Natural killer cell (primary cell): Measurements from ENCODE around the gene AGPAT2. TPM values are rescaled to one million over a fixed set of nuclear protein-coding genes. Genes with fewer than 3 reads are reported as not detected.

Source experiments
- ATAC-seq, 3 donors: fragments of 150-1000 bp in 2 of 3; fragments of 200-7000 bp in 1 of 3; cut with Tn5 transposase; 1 replicate in 1 of 3; 2 replicates in 2 of 3; pipeline ENCODE4 v1.10.0; 2021; ENCODE audit warnings: mild to moderate bottlenecking in 2 of 3, moderate library complexity in 2 of 3
- DNase-seq, 2 donors: peaks; one replicate each; pipeline versions ENCODE4 v3.0.0 to v3.0.0-alpha.2; 2013 to 2021; ENCODE audit warnings: mixed read lengths in 1 of 2
- H3K27ac ChIP-seq: one replicate; pipeline ENCODE4 v1.5.1; 2013; ENCODE audit warnings: mild to moderate bottlenecking, low read length
- H3K27me3 ChIP-seq: one replicate; pipeline ENCODE4 v1.6.1; 2013; ENCODE audit warnings: low read length; ENCODE audit not compliant: control insufficient read depth, insufficient read depth
- H3K36me3 ChIP-seq: one replicate; pipeline ENCODE4 v1.6.1; 2013; ENCODE audit warnings: low read length; ENCODE audit not compliant: control insufficient read depth, insufficient read depth
- H3K4me1 ChIP-seq: one replicate; pipeline ENCODE4 v1.6.1; 2013; ENCODE audit warnings: low read length; ENCODE audit not compliant: control insufficient read depth, insufficient read depth
- H3K4me3 ChIP-seq: one replicate; pipeline ENCODE4 v1.5.1; 2013; ENCODE audit warnings: low read length
- H3K9me3 ChIP-seq: one replicate; pipeline ENCODE4 v1.6.1; 2013; ENCODE audit warnings: low read length; ENCODE audit not compliant: control insufficient read depth, insufficient read depth
- H3K27ac Mint-ChIP-seq, 2 donors: one replicate each; pipeline ENCODE4 v1.8.0; 2022; ENCODE audit warnings: mild to moderate bottlenecking in 2 of 2, mixed read lengths in 2 of 2, moderate library complexity in 1 of 2
- H3K27me3 Mint-ChIP-seq, 2 donors: one replicate each; pipeline ENCODE4 v1.8.0; 2022; ENCODE audit warnings: low read depth in 2 of 2, mixed read lengths in 2 of 2
- H3K36me3 Mint-ChIP-seq: one replicate; pipeline ENCODE4 v1.8.0; 2022; ENCODE audit warnings: mixed read lengths
- H3K4me1 Mint-ChIP-seq, 2 donors: one replicate each; pipeline ENCODE4 v1.8.0; 2022; ENCODE audit warnings: mixed read lengths in 2 of 2
- H3K4me3 Mint-ChIP-seq: one replicate; pipeline ENCODE4 v1.8.0; 2022; ENCODE audit warnings: mild to moderate bottlenecking, moderate library complexity, mixed read lengths
- H3K9me3 Mint-ChIP-seq, 2 donors: one replicate each; pipeline ENCODE4 v1.8.0; 2022; ENCODE audit warnings: mixed read lengths in 2 of 2
- WGBS: methylation state at CpG from one replicate; pipeline ENCODE4 v1.1.7; 2013; ENCODE audit warnings: missing lambda C conversion rate; ENCODE audit not compliant: insufficient coverage; 5-methylcytosine and 5-hydroxymethylcytosine counted together
- intact Hi-C: fragments of 100-400 bp; cut with micrococcal nuclease; formaldehyde crosslinking; loops from one replicate; pipeline ENCODE4 v1.14.2; 2022
- total RNA-seq, 4 donors: library from RNA; stranded (reverse); fragments of 120-200 nt in 1 of 4; gene quantifications; one replicate each; pipeline versions ENCODE4 v1.2.3 to v1.2.4, GENCODE V29; 2013 to 2022
- TF ChIP-seq, protein P1 (sequence below): fragments of 200-600 bp; IDR thresholded peaks from one replicate; pipeline ENCODE4 v1.8.0; 2022; ENCODE audit warnings: antibody characterized with exemption

AGPAT2 gene
- total RNA-seq, 3 donors from 2014 or later (not counting 1 experiment from before 2014, with no cell fraction given) = 10.3 to 19.4 (median 12.0) TPM

DNA sequence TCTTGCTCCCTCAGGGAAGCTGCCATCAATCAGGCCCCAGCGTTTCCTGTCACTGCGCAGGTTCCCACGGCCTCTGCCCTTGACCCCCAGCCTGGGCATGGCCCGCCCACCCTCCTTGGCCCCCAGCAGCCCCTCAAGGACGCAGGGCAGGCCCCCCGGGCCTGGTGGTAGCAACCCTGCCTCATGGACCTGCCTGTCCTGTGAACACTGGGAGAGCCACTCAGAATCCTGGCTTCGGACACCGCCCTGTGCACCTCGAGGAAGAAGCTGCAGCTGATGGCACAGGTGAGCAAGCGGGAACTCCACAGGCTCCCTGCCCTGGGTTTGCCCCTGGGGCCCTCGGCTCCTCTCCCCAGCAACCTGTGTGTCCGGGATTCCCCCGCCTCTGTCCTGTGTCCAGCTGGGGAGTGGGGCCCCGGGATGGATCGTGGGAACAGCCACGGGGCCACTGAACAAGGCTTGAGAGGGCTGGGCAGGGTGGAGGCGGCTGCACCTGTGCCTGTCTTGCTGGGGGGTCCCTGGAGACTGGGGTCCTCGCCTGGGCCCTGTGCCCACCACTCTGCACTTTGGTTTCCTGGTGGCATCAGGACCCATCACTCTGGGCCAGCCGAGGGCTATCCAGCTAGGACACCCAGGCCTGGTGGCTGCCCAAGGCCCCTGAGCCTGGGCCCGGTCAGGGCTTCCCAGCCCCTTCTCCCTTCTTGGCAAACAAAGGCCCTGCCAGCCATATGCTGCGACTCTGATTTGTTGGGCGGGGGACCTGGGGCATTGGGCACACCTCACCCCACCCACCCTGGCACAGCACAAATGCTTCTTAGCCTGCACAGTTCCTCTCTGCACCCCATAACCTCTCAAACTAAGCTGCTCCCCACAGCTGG is 58.0 kb downstream of the AGPAT2 start:
- H3K9me3 Mint-ChIP-seq = no peaks in the 10 kb centered on the region
- peaks cover 0 to 14% of the 10 kb centered on the region in 2 donors for H3K4me1 Mint-ChIP-seq
- Histone ChIP-seq H3K27ac (no peak overlapping the region), H3K9me3 (no peaks in the 10 kb centered on the region), H3K27me3 (no peaks in the 10 kb centered on the region), H3K36me3 (no peaks in the 10 kb centered on the region), H3K4me3 (no peak overlapping the region), H3K4me1 (peaks cover 70% of the 10 kb centered on the region)
- no peaks in the 10 kb centered on the region for H3K36me3 Mint-ChIP-seq
- H3K4me3 Mint-ChIP-seq = no peak overlapping the region
- DNase-seq (no peak), ATAC-seq (no peak)
- intact Hi-C loops = no loop called here
- TF ChIP-seq, protein P1, sequence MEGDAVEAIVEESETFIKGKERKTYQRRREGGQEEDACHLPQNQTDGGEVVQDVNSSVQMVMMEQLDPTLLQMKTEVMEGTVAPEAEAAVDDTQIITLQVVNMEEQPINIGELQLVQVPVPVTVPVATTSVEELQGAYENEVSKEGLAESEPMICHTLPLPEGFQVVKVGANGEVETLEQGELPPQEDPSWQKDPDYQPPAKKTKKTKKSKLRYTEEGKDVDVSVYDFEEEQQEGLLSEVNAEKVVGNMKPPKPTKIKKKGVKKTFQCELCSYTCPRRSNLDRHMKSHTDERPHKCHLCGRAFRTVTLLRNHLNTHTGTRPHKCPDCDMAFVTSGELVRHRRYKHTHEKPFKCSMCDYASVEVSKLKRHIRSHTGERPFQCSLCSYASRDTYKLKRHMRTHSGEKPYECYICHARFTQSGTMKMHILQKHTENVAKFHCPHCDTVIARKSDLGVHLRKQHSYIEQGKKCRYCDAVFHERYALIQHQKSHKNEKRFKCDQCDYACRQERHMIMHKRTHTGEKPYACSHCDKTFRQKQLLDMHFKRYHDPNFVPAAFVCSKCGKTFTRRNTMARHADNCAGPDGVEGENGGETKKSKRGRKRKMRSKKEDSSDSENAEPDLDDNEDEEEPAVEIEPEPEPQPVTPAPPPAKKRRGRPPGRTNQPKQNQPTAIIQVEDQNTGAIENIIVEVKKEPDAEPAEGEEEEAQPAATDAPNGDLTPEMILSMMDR = no peak
- peaks cover 0 to 3% of the 10 kb centered on the region in 2 donors for H3K27me3 Mint-ChIP-seq
- WGBS = 77% methylated on average over 22 of the region's 22 CpGs
- H3K27ac Mint-ChIP-seq = peak overlapping the region in 1 of 2 donors; percentile 51

- Mint-ChIP-seq H3K27ac (peak overlapping the region in 1 of 2 donors; percentile 58), H3K9me3 (no peaks in the 10 kb centered on the region), H3K4me1 (peaks cover 2 to 16% of the 10 kb centered on the region in 2 donors), H3K4me3 (peak overlapping the region; percentile 71), H3K36me3 (no peaks in the 10 kb centered on the region), H3K27me3 (peaks cover 0 to 3% of the 10 kb centered on the region in 2 donors)
- DNase-seq (no peak), ATAC-seq (no peak)
- H3K4me1 ChIP-seq = peaks cover 76% of the 10 kb centered on the region
- no peak overlapping the region for H3K4me3 ChIP-seq
- H3K9me3 ChIP-seq = no peaks in the 10 kb centered on the region
- WGBS = 33% methylated on average over 26 of the region's 26 CpGs
- TF ChIP-seq, protein P1 = no peak
- no peaks in the 10 kb centered on the region for H3K27me3 ChIP-seq
- no peaks in the 10 kb centered on the region for H3K36me3 ChIP-seq
- intact Hi-C loops = no loop called here
- no peak overlapping the region for H3K27ac ChIP-seq
These were observed 59.0 kb downstream of the AGPAT2 start for GRCh38 chr9:136628268-136628667.

GRCh38 chr9:136627703-136628102 is 59.6 kb downstream of the AGPAT2 start:
- H3K4me1 Mint-ChIP-seq = peaks cover 5 to 17% of the 10 kb centered on the region in 2 donors
- no peaks in the 10 kb centered on the region for H3K36me3 ChIP-seq
- no peaks in the 10 kb centered on the region for H3K36me3 Mint-ChIP-seq
- no peak overlapping the region for H3K27ac Mint-ChIP-seq
- H3K9me3 Mint-ChIP-seq = no peaks in the 10 kb centered on the region
- intact Hi-C loops = no loop called here
- H3K27me3 Mint-ChIP-seq = peaks cover 0 to 3% of the 10 kb centered on the region in 2 donors
- no peak overlapping the region for H3K4me3 ChIP-seq
- no peaks in the 10 kb centered on the region for H3K27me3 ChIP-seq
- peaks cover 72% of the 10 kb centered on the region for H3K4me1 ChIP-seq
- TF ChIP-seq, protein P1 = no peak
- H3K9me3 ChIP-seq = no peaks in the 10 kb centered on the region
- H3K4me3 Mint-ChIP-seq = no peak overlapping the region
- H3K27ac ChIP-seq = no peak overlapping the region
- ATAC-seq = no peak
- DNase-seq = no peak
- 88% methylated on average over 14 of the region's 17 CpGs for WGBS
